Posterior vena cava (tissue), 2 donors: ENCODE results near the gene PPARD. TPM values are rescaled to one million over a fixed set of nuclear protein-coding genes. Genes with fewer than 3 reads are reported as not detected.

ENCODE experiments used
- DNase-seq: peaks from one replicate; pipeline ENCODE4 v3.0.0-alpha.2; 2020; ENCODE audit warnings: low spot score
- intact Hi-C, 2 donors: fragments of 100-400 bp; cut with DNase I; formaldehyde crosslinking; loops; one replicate each; pipeline versions ENCODE4 v1.14.1 to v1.14.2; 2022 to 2023
- total RNA-seq, 2 donors: library from RNA; stranded (reverse); fragmentation: NEBNext Ultra II Directional; extraction: Animal tissue kit (Norgen Biotek cat#: 25700); gene quantifications; one replicate each; pipeline ENCODE4 v1.2.1, GENCODE V29; 2021
- donor health status: DM: yes; HTN: yes; CAD: no.
- donor health status: DM: yes; HTN: yes; CAD: no.

Gene PPARD
- total RNA-seq, 2 donors from 2014 or later: 16.3 to 19.8 TPM

GRCh38 chr6:35396991-35397390 is 54.6 kb downstream of the PPARD start:
- no peak for DNase-seq
- intact Hi-C loops: no loop called here

GRCh38 chr6:35397806-35398418 is 55.6 kb downstream of the PPARD start:
- intact Hi-C loops: no loop called here
- DNase-seq: no peak

- DNase-seq: no peak
- intact Hi-C loops: no loop called here
These were observed 56.2 kb downstream of the PPARD start for GRCh38 chr6:35398526-35398925.

- no peak for DNase-seq
- intact Hi-C loops: no loop called here
These were observed 57.8 kb downstream of the PPARD start for GRCh38 chr6:35400111-35400510.

- intact Hi-C loops: no loop called here
- no peak for DNase-seq
These were observed 58.5 kb downstream of the PPARD start for GRCh38 chr6:35400901-35401311.

- intact Hi-C loops: no loop called here
- DNase-seq: no peak
These were observed 59.2 kb downstream of the PPARD start for GRCh38 chr6:35401514-35401913.

- no peak for DNase-seq
- intact Hi-C loops: no loop called here
These were observed 59.9 kb downstream of the PPARD start for GRCh38 chr6:35402136-35402855.

- DNase-seq: no peak
- intact Hi-C loops: no loop called here
These were observed 60.5 kb downstream of the PPARD start for GRCh38 chr6:35402856-35403191.

- intact Hi-C loops: no loop called here
- no peak for DNase-seq
These were observed 61.4 kb downstream of the PPARD start for GRCh38 chr6:35403544-35404442.

- no peak for DNase-seq
- intact Hi-C loops: no loop called here
These were observed 64.5 kb downstream of the PPARD start for GRCh38 chr6:35406711-35407485.

GRCh38 chr6:35409245-35409644 is 66.9 kb downstream of the PPARD start:
- DNase-seq: no peak
- intact Hi-C loops: no loop called here

- DNase-seq: no peak
- intact Hi-C loops: no loop called here
These were observed 67.8 kb downstream of the PPARD start for GRCh38 chr6:35410131-35410530.

- DNase-seq: no peak
- intact Hi-C loops: no loop called here
These were observed 68.7 kb downstream of the PPARD start for GRCh38 chr6:35411066-35411465.

GRCh38 chr6:35412102-35412501 is 69.7 kb downstream of the PPARD start:
- DNase-seq: no peak
- intact Hi-C loops: no loop called here

- no peak for DNase-seq
- intact Hi-C loops: no loop called here
These were observed 71.6 kb downstream of the PPARD start for GRCh38 chr6:35413911-35414310.

GRCh38 chr6:35415065-35415891 is 72.9 kb downstream of the PPARD start:
- peak; percentile 86 for DNase-seq
- intact Hi-C loops: loop anchor here in 1 of 2 donors (5.0 kb wide), 1 partner anchor 73 kb away; the partner anchor contains the start of gene PPARD

GRCh38 chr6:35417979-35418661 is 75.8 kb downstream of the PPARD start:
- intact Hi-C loops: loop anchor here in 1 of 2 donors (5.0 kb wide), 1 partner anchor 76 kb away; the partner anchor contains the start of gene PPARD
- DNase-seq: no peak

GRCh38 chr6:35419417-35419816 is 77.1 kb downstream of the PPARD start:
- no peak for DNase-seq
- intact Hi-C loops: loop anchor here in 1 of 2 donors (5.0 kb wide), 1 partner anchor 77 kb away; the partner anchor contains the start of gene PPARD
